GM12878 (cell line): ENCODE data around the gene ZNF688. TPM values are rescaled to one million over a fixed set of nuclear protein-coding genes. Genes with fewer than 3 reads are reported as not detected.
A peak's percentile ranks its signal among the peaks of the same experiment; 100 is the strongest.

Experiments
- BACH1 ChIP-seq: fragments of 450-650 bp; IDR thresholded peaks from 2 replicates; pipeline ENCODE4 v1.6.1; 2017; ENCODE audit warnings: mild to moderate bottlenecking, borderline replicate concordance
- GATAD2B ChIP-seq: fragments of 450-650 bp; conservative IDR thresholded peaks from 2 replicates; pipeline ENCODE4 v1.6.1; 2017; ENCODE audit warnings: low read depth, mild to moderate bottlenecking, moderate library complexity
- HDGF ChIP-seq: fragments of 450-650 bp; IDR thresholded peaks from 2 replicates; pipeline ENCODE4 v1.6.1; 2016; ENCODE audit warnings: antibody characterized with exemption
- MTA2 ChIP-seq: fragments of 450-650 bp; IDR thresholded peaks from 2 replicates; pipeline ENCODE4 v1.6.1; 2016; ENCODE audit warnings: low read depth, mild to moderate bottlenecking, moderate library complexity
- MXI1 ChIP-seq: fragments of 150-350 bp; IDR thresholded peaks from 2 replicates; pipeline ENCODE4 v1.6.1; 2011; ENCODE audit warnings: low read depth, mild to moderate bottlenecking, inconsistent platforms, low read length, improper control_type of control experiment
- NR2F1 ChIP-seq: fragments of 450-650 bp; conservative IDR thresholded peaks from 2 replicates; pipeline ENCODE4 v1.6.1; 2017; ENCODE audit warnings: mild to moderate bottlenecking
- POLR2A ChIP-seq: IDR thresholded peaks from 2 replicates; pipeline ENCODE4 v1.6.1; 2011; ENCODE audit warnings: low read depth, mild to moderate bottlenecking, low read length
- POLR2AphosphoS2 ChIP-seq: IDR thresholded peaks from 2 replicates; pipeline ENCODE4 v1.6.1; 2011; ENCODE audit warnings: low read depth, mild to moderate bottlenecking, low read length, improper control_type of control experiment, moderate library complexity
- RFX5 ChIP-seq: IDR thresholded peaks from 2 replicates; pipeline ENCODE4 v1.6.1; 2011; ENCODE audit warnings: low read depth, low read length, improper control_type of control experiment
- SMAD1 ChIP-seq: fragments of 450-650 bp; IDR thresholded peaks from 2 replicates; pipeline ENCODE4 v1.6.1; 2018; ENCODE audit warnings: mild to moderate bottlenecking, low read depth; ENCODE audit not compliant: partially characterized antibody
- SMARCA5 ChIP-seq: fragments of 450-650 bp; IDR thresholded peaks from 2 replicates; pipeline ENCODE4 v1.6.1; 2017; ENCODE audit warnings: mild to moderate bottlenecking
- STAT1 ChIP-seq: fragments of 450-650 bp; conservative IDR thresholded peaks from 2 replicates; pipeline ENCODE4 v1.6.1; 2014; ENCODE audit warnings: antibody characterized with exemption, mild to moderate bottlenecking
- polyA plus RNA-seq, 11 experiments: library from polyadenylated mRNA; depleted of rRNA in 4 of 11; unstranded in 6 of 11; stranded (reverse) in 5 of 11; fragments of >200 nt; fragmentation: Nextera tagmentation in 4 of 11; fragmentation: Illumina TruSeq in 1 of 11; extraction: Ambion mirVana in 4 of 11; extraction: Trizol in 1 of 11; gene quantifications; 1 replicate in 1 of 11; 2 replicates in 10 of 11; pipeline versions ENCODE4 v1.2.1 to v1.2.3, GENCODE V29; 2011 to 2016; ENCODE audit warnings: inconsistent platforms in 2 of 11, missing spikeins in 2 of 11, low read depth in 1 of 11
- total RNA-seq, 4 experiments: library from RNA; depleted of rRNA in 3 of 4; stranded (reverse); fragments of >200 nt in 3 of 4; fragmentation: Illumina TruSeq in 1 of 4; extraction: Trizol in 1 of 4; gene quantifications; 2 replicates each; pipeline versions ENCODE4 v1.2.1 to v1.2.3, GENCODE V29; 2013 to 2021
- TF ChIP-seq, protein P1 (sequence below): IDR thresholded peaks from 2 replicates; pipeline ENCODE4 v1.6.1; 2012; ENCODE audit warnings: low read length, inconsistent platforms
- TF ChIP-seq, protein P2 (sequence below): IDR thresholded peaks from 2 replicates; pipeline ENCODE4 v1.6.1; 2012; ENCODE audit warnings: mild to moderate bottlenecking, low read depth, low read length

The ZNF688 gene
- total and polyA plus RNA-seq, 10 of the 15 experiments (the other 5 are each of a cell fraction or from before 2014, with no cell fraction given) = 0.14 to 17.4 (median 10.6) TPM

DNA sequence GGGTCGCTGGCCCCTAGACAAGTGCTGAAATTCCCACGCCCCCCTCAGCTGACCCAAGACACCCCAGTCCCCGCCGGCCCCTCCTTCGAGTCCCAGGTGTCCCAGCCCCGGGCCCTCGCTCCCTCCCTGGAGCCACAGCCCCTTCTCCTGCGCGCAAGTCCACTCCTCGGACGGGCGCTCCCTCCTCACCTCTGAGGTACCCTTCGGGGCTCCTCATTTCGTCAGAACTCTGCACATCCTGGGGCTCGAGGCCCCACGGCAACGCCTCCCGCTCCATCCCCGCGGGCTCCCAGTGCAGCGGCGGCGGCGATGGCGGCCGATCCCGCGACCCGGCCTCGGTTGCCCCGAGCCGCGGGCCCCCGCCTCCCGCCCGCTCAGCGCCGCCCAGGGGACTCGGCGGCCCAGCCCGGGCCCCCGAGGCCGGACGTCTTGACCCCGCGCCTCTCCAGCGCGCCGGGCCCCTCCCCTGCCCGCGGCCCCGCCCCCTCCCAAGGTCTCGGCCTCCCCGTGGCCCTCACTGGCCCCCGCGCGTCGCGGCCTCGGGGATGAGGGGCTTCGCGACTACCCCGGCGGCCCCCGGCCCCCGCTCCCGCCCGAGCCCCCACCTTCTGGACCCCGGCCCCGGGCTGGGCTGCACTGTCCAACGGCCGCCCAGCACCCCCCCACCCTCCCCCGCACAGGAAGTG, 45.2 kb downstream of the ZNF688 start, which contains the start of gene ZNF768 (continued):
- TF ChIP-seq BACH1 = peak; percentile 71; the same call in 1 of the 2 replicates
- TF ChIP-seq SMAD1 = no peak
- TF ChIP-seq POLR2AphosphoS2 = no peak
- TF ChIP-seq GATAD2B = 0 out of 2 replicates have a peak, but pooled peaks have one; percentile 49
- TF ChIP-seq MXI1 = peak; percentile 12; the same call in 1 of the 2 replicates
- no peak for TF ChIP-seq RFX5
- TF ChIP-seq POLR2A = peak; percentile 48
- TF ChIP-seq, protein P1, sequence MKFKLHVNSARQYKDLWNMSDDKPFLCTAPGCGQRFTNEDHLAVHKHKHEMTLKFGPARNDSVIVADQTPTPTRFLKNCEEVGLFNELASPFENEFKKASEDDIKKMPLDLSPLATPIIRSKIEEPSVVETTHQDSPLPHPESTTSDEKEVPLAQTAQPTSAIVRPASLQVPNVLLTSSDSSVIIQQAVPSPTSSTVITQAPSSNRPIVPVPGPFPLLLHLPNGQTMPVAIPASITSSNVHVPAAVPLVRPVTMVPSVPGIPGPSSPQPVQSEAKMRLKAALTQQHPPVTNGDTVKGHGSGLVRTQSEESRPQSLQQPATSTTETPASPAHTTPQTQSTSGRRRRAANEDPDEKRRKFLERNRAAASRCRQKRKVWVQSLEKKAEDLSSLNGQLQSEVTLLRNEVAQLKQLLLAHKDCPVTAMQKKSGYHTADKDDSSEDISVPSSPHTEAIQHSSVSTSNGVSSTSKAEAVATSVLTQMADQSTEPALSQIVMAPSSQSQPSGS = no peak
- no peak for TF ChIP-seq MTA2
- TF ChIP-seq, protein P2, sequence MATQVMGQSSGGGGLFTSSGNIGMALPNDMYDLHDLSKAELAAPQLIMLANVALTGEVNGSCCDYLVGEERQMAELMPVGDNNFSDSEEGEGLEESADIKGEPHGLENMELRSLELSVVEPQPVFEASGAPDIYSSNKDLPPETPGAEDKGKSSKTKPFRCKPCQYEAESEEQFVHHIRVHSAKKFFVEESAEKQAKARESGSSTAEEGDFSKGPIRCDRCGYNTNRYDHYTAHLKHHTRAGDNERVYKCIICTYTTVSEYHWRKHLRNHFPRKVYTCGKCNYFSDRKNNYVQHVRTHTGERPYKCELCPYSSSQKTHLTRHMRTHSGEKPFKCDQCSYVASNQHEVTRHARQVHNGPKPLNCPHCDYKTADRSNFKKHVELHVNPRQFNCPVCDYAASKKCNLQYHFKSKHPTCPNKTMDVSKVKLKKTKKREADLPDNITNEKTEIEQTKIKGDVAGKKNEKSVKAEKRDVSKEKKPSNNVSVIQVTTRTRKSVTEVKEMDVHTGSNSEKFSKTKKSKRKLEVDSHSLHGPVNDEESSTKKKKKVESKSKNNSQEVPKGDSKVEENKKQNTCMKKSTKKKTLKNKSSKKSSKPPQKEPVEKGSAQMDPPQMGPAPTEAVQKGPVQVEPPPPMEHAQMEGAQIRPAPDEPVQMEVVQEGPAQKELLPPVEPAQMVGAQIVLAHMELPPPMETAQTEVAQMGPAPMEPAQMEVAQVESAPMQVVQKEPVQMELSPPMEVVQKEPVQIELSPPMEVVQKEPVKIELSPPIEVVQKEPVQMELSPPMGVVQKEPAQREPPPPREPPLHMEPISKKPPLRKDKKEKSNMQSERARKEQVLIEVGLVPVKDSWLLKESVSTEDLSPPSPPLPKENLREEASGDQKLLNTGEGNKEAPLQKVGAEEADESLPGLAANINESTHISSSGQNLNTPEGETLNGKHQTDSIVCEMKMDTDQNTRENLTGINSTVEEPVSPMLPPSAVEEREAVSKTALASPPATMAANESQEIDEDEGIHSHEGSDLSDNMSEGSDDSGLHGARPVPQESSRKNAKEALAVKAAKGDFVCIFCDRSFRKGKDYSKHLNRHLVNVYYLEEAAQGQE = peak; percentile 78
- peak; percentile 73 for TF ChIP-seq NR2F1
- no peak for TF ChIP-seq STAT1
- TF ChIP-seq SMARCA5 = 0 out of 2 replicates have a peak, but pooled peaks have one; percentile 61
- TF ChIP-seq HDGF = 0 out of 2 replicates have a peak, but pooled peaks have one; percentile 49
